GM18858 (cell line): Measurements from ENCODE around the gene COX10.
"Not testable (repeated sequence)": the region's sequence is repeated elsewhere in the genome, so short reads cannot be mapped to it uniquely, and the experiment has no call there.

Experiments
- ATAC-seq: cut with Tn5 transposase; IDR thresholded peaks from one replicate; pipeline ENCODE4 v1.9.1; 2021; ENCODE audit not compliant: unreplicated experiment

The COX10 gene

GRCh38 chr17:14169287-14169686 is 100.0 kb downstream of the COX10 start:
- no peak for ATAC-seq

DNA sequence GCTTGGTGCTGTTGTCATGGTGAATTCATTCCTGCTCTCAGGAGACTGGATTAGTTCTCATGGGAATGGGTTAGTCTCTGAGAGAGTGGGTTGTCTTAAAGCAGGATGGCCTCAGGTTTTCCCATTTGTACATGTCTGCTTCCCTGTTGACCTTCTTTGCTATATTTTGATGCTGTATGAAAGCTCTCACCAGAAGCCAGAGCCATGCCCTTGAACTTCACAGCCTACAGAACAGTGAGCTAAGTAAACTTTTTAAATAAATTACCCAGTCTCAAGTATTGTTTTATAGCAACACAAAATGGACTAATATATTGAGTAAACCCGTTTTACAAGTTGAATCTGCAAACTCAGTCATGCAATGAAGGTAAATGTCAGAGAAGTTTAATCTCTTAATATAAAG is 100.6 kb downstream of the COX10 start:
- ATAC-seq, result no peak

GRCh38 chr17:14176989-14177388 is 107.7 kb downstream of the COX10 start:
- not testable (repeated sequence) for ATAC-seq

DNA sequence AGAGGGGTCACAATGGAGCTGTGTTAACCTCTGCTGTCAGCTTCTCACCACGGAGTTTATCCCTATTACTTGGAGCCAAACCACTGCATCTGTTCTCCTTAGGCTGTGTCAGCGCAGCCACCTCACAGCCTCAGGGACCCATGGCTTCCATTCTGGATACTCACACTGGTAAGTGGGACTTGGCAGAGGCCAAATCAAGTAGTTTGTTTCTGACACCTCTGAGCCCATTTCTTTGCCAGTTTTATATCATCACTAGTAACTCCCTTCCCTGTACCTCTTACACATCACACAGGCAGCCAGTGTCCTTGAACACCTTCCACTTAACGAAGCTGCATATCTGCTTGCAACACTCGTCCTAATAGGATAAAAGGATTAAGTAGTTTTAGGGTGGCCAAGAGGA is 108.5 kb downstream of the COX10 start:
- not testable (repeated sequence) for ATAC-seq

- ATAC-seq, result not testable (repeated sequence)
Measured at GRCh38 chr17:14179951-14180350, 110.6 kb downstream of the COX10 start.

- ATAC-seq, result not testable (repeated sequence)
Measured at GRCh38 chr17:14182084-14182483, 112.8 kb downstream of the COX10 start.

- ATAC-seq, result not testable (repeated sequence)
Measured at GRCh38 chr17:14184536-14184935, 115.2 kb downstream of the COX10 start.

- ATAC-seq, result not testable (repeated sequence)
Measured at GRCh38 chr17:14186443-14186842, 117.1 kb downstream of the COX10 start.

GRCh38 chr17:14190774-14191173 is 121.5 kb downstream of the COX10 start:
- not testable (repeated sequence) for ATAC-seq

GRCh38 chr17:14191469-14191868 is 122.2 kb downstream of the COX10 start:
- not testable (repeated sequence) for ATAC-seq

GRCh38 chr17:14192039-14192438 is 122.7 kb downstream of the COX10 start:
- ATAC-seq, result not testable (repeated sequence)

GRCh38 chr17:14192636-14193344 is 123.5 kb downstream of the COX10 start:
- ATAC-seq, result peak; percentile 50

GRCh38 chr17:14196377-14196997 is 127.2 kb downstream of the COX10 start:
- ATAC-seq, result no peak

GRCh38 chr17:14197057-14197456 is 127.8 kb downstream of the COX10 start:
- ATAC-seq, result no peak

DNA sequence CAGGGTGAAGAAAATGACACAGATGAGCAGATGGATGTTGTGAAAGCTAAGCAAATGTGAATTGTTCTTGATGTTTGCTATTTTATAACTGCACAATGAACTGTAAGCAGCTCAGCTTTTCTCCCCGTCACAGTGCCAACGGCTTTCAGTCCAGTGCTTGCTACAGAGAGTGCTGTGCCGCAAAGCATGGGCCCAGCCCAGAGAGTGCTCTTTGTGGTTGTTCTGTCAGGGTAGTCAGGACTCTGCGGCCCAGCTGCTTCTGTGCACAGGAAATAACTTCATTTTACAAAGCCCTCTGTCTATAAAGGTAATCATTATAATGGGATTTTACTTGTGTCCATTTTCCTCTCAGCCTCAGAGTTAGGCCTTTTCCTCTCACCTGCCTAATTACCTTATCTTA is 128.3 kb downstream of the COX10 start:
- ATAC-seq, result no peak

- ATAC-seq, result no peak
Measured at GRCh38 chr17:14198013-14198412, 128.7 kb downstream of the COX10 start.

DNA sequence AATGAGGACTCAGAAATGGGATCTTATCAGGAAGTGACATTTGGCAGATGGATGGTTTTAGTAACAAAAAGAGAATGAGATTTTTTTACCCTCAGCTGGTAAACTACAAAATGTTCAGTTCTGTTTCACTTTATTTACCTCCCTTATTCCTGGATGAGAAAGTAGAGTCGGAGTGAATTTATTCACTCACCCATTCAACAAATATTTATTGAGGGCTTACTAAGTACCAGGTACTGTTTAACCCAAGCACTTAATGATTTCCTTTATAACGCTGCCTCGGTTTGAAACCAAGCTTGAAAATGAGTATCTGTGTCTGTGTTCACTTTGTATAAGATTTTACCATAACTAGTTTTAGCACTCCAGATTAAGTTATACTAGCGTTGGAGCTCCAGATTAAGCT is 129.3 kb downstream of the COX10 start:
- ATAC-seq, result no peak

DNA sequence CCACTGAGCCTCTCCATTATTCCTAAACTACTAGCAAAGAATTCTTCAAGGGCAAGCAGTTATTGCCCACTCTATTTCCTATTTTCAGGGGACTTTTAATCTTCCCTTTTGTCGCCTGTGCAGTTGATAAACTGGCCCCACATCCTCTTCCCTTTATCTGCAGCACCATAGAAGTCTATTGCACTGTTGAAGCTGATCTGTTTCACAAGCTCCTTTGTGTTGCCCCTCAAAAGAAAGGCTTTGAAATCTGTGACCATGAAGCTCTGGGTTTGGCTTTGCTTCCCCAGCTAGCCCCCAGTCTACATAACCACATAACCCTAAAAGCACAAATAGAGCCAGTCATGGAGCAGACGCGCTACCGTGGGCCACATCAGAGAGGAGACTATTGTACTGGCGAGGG is 130.3 kb downstream of the COX10 start:
- ATAC-seq, result no peak

DNA sequence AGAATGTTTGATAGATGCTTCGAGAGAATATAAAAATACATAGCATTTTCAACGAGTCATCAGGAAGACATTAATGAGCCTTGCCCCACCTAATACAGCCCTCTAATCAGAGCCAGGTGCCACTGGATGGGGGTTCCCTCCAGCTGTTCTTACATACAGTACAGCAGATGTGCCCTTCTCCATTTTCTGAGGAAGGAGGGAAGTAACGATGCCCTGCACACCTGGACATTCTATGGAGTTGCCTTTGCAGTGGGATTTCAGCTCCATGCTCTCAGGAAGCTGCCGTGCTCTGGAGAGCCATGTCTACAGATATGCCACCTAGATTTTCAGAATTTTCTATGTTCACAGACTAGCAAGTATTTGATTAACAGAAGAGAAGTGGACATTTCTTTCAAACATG is 131.1 kb downstream of the COX10 start:
- no peak for ATAC-seq

GRCh38 chr17:14201021-14201987 is 132.0 kb downstream of the COX10 start:
- no peak for ATAC-seq

GRCh38 chr17:14201988-14202380 is 132.7 kb downstream of the COX10 start:
- ATAC-seq, result no peak
